BJ (cell line): Measurements from ENCODE around the gene PTCD1. TPM values are rescaled to one million over a fixed set of nuclear protein-coding genes. Genes with fewer than 3 reads are reported as not detected.

Experiments
- CTCF ChIA-PET: fragments of 350-600 bp; formaldehyde crosslinking; extraction: SDS; loops from one replicate; lab custom pipeline; 2021; ENCODE audit warnings: antibody characterized with exemption, inconsistent platforms; lab: Yijun Ruan, JAX
- POLR2A ChIA-PET: fragments of 300-600 bp; sonication (Branson Sonifier 250); formaldehyde crosslinking; extraction: SDS; loops from one replicate; lab custom pipeline; 2021; ENCODE audit warnings: antibody characterized with exemption; lab: Charles Lee
- DNase-seq: peaks from one replicate; pipeline ENCODE4 v3.0.0-alpha.2; 2011; ENCODE audit warnings: low read depth
- H3K27me3 ChIP-seq: 2 replicates; pipeline ENCODE4 v1.6.0; 2011; ENCODE audit warnings: low read length; ENCODE audit not compliant: control insufficient read depth, insufficient read depth
- H3K36me3 ChIP-seq: 2 replicates; pipeline ENCODE4 v1.5.1; 2011; ENCODE audit warnings: low read length; ENCODE audit not compliant: control insufficient read depth, insufficient read depth
- H3K4me3 ChIP-seq: 2 replicates; pipeline ENCODE4 v1.5.1; 2011; ENCODE audit warnings: low read depth, mild to moderate bottlenecking, control low read depth, low read length
- polyA plus RNA-seq: library from polyadenylated mRNA; depleted of rRNA; stranded (reverse); fragments of >200 nt; gene quantifications from 2 replicates; pipeline ENCODE4 v1.2.3, GENCODE V29; 2011
- TF ChIP-seq, protein P1 (sequence below): IDR thresholded peaks from 2 replicates; pipeline ENCODE4 v1.5.1; 2011; ENCODE audit warnings: low read depth, mild to moderate bottlenecking, control low read depth, inconsistent platforms, low read length, moderate library complexity; ENCODE audit not compliant: insufficient read depth

Gene PTCD1
- polyA plus RNA-seq, 1 experiment: 3.5 TPM

DNA sequence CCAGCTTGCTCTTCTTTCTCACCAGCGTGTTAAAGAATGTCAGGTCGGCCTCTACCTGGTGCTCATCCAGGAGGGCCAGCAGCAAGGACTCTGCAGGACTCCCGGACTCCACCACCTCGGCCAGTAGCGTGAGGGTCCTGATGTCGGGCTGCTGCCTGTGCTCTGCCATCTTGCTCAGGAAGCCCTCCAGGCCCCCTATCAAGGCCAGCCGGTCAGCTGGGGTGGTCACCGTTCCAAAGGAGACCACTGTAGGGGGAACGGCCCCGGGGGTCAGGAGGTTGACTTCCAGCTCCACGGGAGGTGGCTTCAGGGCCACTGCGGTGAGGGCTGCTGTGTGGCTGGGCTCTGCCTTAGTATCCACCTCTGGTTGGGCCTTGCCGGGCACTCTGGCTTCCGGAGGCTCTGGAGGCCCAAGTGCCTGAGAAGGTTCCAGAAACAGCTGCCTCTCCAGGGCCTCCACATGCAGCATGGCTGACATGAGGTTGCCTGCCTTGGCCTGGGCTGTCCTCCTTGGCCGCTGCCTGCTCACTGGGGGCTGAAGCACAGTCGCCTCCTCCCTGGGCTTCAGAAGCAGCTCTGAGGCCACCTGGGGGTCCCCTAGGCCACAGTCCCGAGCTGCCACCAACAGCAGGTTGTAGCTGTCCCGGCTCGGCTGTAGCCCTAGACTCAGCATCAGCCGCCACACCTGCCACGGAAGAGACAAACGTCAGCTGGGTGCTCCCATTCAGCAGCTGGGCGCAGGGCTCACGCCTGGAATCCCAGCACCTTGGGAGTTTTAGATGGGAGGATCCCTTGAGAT is 13.5 kb downstream of the PTCD1 start:
- TF ChIP-seq, protein P1, sequence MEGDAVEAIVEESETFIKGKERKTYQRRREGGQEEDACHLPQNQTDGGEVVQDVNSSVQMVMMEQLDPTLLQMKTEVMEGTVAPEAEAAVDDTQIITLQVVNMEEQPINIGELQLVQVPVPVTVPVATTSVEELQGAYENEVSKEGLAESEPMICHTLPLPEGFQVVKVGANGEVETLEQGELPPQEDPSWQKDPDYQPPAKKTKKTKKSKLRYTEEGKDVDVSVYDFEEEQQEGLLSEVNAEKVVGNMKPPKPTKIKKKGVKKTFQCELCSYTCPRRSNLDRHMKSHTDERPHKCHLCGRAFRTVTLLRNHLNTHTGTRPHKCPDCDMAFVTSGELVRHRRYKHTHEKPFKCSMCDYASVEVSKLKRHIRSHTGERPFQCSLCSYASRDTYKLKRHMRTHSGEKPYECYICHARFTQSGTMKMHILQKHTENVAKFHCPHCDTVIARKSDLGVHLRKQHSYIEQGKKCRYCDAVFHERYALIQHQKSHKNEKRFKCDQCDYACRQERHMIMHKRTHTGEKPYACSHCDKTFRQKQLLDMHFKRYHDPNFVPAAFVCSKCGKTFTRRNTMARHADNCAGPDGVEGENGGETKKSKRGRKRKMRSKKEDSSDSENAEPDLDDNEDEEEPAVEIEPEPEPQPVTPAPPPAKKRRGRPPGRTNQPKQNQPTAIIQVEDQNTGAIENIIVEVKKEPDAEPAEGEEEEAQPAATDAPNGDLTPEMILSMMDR: no peak
- DNase-seq: no peak
- CTCF ChIA-PET: interaction anchor here (0.6 to 0.9 kb wide), 3 partner anchors 9 to 513 kb away, joined by 3 read pairs; no protein-coding TSS in a partner anchor
- H3K4me3 ChIP-seq: no peak overlapping the region
- H3K36me3 ChIP-seq: peaks cover 28% of the 10 kb centered on the region
- H3K27me3 ChIP-seq: no peaks in the 10 kb centered on the region
- POLR2A ChIA-PET: no interaction called here

DNA sequence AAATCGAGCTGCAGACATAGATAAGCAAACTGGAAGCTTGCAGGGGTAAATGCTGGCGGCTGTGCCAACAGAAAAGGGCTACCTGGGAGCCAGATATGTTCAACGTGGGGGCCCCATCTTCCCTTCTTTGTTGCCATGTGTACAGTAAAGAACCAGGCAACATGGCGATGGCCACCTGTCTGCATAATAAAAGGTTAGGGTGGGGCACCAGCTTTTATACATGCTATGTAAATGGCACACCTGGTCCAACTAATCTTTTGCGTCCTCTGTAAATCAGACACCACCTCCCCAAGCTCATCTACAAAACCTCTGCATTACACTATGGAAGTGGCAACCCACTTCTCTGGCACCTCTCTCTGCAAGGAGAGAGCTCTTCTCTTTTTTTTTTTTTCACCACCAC is 16.0 kb downstream of the PTCD1 start:
- ChIA-PET POLR2A (no interaction called here), CTCF (no interaction called here)
- Histone ChIP-seq H3K36me3 (peaks cover 35% of the 10 kb centered on the region), H3K4me3 (no peak overlapping the region), H3K27me3 (no peaks in the 10 kb centered on the region)
- TF ChIP-seq, protein P1: no peak
- no peak for DNase-seq

DNA sequence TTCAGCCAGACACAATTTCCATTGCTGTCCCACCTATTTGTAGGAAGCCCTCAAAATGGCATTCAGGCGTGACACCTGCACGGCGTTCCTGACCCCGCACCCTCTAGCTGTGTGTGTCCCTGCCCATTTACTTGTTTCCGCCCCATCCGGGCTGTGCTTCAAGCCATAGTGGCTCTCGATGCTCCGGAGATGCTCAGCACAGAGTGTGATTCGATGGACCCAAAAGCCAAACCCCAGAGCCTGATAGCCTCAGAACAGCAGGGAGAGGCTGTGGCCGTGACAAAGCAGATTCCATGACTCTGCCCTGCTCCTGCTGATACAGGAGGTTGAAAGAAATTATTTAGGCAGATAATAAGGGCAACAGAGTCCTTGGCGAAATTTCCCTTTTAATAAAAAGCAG is 16.4 kb downstream of the PTCD1 start:
- TF ChIP-seq, protein P1: no peak
- Histone ChIP-seq H3K36me3 (peaks cover 39% of the 10 kb centered on the region), H3K27me3 (no peaks in the 10 kb centered on the region), H3K4me3 (no peak overlapping the region)
- ChIA-PET CTCF (no interaction called here), POLR2A (no interaction called here)
- DNase-seq: no peak

DNA sequence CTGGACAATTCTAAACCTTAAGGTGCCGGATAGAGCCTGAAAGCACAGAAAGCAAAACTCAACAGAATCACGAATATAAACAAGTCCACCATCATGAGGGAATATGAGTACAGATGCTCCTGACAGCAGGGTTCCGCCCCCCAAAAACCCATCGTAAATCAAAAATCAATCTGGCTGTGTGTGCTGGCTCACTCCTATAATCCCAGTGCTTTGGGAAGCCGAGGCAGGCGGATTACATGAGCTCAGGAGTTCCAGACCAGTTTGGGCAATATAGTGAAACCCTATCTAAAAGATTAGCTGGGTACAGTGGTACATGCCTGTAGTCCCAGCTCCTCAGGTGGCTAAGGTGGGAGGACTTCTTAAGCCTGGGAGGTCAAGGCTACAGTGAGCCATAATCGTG is 17.6 kb downstream of the PTCD1 start:
- ChIA-PET POLR2A (interaction anchor here (0.5 kb wide), 1 partner anchor 54 kb away, joined by 3 read pairs; no protein-coding TSS in a partner anchor), CTCF (interaction anchor here (0.6 to 1.4 kb wide), 3 partner anchors 11 to 55 kb away, joined by 3 read pairs; no protein-coding TSS in a partner anchor)
- DNase-seq: no peak
- Histone ChIP-seq H3K36me3 (peaks cover 45% of the 10 kb centered on the region), H3K27me3 (no peaks in the 10 kb centered on the region), H3K4me3 (no peak overlapping the region)
- TF ChIP-seq, protein P1: no peak

DNA sequence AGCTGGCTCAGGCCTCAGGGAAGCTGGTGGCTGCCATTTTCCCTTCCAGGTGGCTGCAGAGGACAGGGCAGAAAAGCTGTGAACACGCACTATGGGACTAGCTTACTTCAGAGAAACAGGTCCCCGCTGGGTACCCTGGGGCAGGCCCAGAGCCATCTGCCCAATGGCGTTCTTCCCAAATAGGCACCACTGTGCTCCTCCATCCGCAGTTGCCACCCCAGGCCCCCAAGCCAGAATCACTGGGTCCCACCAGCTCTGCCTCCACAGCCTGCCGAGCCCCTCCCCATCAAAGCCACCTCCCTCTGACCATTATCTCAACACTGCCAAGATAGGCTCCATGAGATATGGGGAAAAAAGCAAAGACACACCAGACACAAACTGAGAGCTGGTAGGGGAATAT is 18.4 kb downstream of the PTCD1 start:
- ChIA-PET CTCF (interaction anchor here (0.8 to 1.4 kb wide), 3 partner anchors 10 to 54 kb away, joined by 3 to 4 read pairs (median 3); partner anchors contain the start of gene BUD31), POLR2A (no interaction called here)
- H3K36me3 ChIP-seq: peaks cover 46% of the 10 kb centered on the region
- TF ChIP-seq, protein P1: no peak
- no peaks in the 10 kb centered on the region for H3K27me3 ChIP-seq
- DNase-seq: no peak
- no peak overlapping the region for H3K4me3 ChIP-seq
